ENCODE data around the gene SORCS2. TPM values are rescaled to one million over a fixed set of nuclear protein-coding genes. Genes with fewer than 3 reads are reported as not detected.

The SORCS2 gene
- total and polyA plus RNA-seq, 3 donors from 2014 or later, result 2.7 to 4.6 (median 2.9) TPM

- no peak overlapping the region for H3K4me3 ChIP-seq
- H3K36me3 ChIP-seq (ENCODE audit: low read depth, missing control alignments), result no peaks in the 10 kb centered on the region
- intact Hi-C loops (cut with DNase I; ENCODE audit: low total_unique reads), result no loop called here
- no peak for DNase-seq
- TF ChIP-seq CTCF (IDR thresholded peaks at IDR 0.05) (no peak), POLR2A (IDR thresholded peaks at IDR 0.05) (no peak)
- no peaks in the 10 kb centered on the region for H3K4me1 ChIP-seq
- 83 to 88% methylated on average over 8 of the region's 8 CpGs for WGBS, 2 donors
- H3K9me3 ChIP-seq, result no peaks in the 10 kb centered on the region
- no peaks in the 10 kb centered on the region for H3K27me3 ChIP-seq
- H3K27ac ChIP-seq, result no peak overlapping the region
Observed at GRCh38 chr4:7311205-7311604, 118.9 kb downstream of the SORCS2 start.

- Histone ChIP-seq H3K4me1 (no peaks in the 10 kb centered on the region), H3K27ac (no peak overlapping the region), H3K27me3 (no peaks in the 10 kb centered on the region), H3K36me3 (ENCODE audit: low read depth, missing control alignments) (no peaks in the 10 kb centered on the region), H3K9me3 (no peaks in the 10 kb centered on the region), H3K4me3 (no peak overlapping the region)
- intact Hi-C loops (cut with DNase I; ENCODE audit: low total_unique reads), result no loop called here
- TF ChIP-seq CTCF (IDR thresholded peaks at IDR 0.05) (no peak), POLR2A (IDR thresholded peaks at IDR 0.05) (no peak)
- DNase-seq, result no peak
- WGBS, 2 donors, result 95 to 97% methylated on average over 5 to 7 of the region's 7 CpGs
Observed at GRCh38 chr4:7312691-7313090, 120.4 kb downstream of the SORCS2 start.

DNA sequence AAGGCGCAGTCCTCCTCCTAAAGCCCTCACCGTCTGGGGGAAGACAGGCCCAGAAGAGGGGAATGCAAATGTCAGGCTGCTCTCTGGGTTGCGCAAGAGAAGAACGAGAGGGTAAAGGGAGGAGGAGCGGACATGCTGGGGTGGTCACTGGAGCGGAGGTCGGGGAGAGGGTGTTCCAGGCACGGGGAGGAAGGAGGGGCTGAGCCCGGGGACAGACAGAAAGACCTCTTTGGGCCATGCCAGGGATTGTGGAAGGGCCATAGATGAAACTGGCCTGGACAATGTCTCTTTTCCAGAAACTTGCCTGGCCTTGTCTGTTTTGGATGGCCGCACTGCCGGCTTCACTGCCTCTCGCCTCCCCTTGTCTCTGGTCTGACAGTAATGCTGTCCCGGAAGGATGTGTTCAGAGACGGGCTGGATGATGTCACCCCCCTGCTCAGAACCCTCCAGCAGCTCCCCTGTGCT is 121.0 kb downstream of the SORCS2 start:
- Histone ChIP-seq H3K36me3 (ENCODE audit: low read depth, missing control alignments) (no peaks in the 10 kb centered on the region), H3K9me3 (no peaks in the 10 kb centered on the region), H3K27me3 (no peaks in the 10 kb centered on the region), H3K4me3 (no peak overlapping the region), H3K4me1 (no peaks in the 10 kb centered on the region), H3K27ac (no peak overlapping the region)
- 73% methylated on average over 12 to 14 of the region's 14 CpGs for WGBS, 2 donors
- no peak for TF ChIP-seq POLR2A (IDR thresholded peaks at IDR 0.05)
- no peak for TF ChIP-seq CTCF (IDR thresholded peaks at IDR 0.05)
- DNase-seq, result peak; percentile 59
- intact Hi-C loops (cut with DNase I; ENCODE audit: low total_unique reads), result no loop called here

DNA sequence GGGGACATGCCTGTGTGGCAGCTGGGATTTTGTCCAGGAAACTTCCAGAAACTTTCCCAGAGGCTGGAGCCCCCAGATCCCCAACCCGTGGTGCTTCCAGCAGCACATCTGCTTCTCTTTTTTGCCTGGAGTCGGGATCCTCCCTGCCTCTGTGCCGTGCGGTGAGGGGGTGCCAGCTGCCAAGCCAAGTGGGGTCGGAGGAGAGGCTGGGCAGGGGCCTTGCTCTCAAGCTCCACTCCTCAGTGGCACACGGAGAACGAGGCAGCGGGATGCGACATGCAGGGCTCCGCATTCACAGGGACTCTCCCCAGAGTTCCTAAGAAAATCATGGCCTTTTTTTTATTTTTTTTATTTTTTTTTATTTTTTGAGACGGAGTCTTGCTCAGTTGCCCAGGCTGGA is 121.7 kb downstream of the SORCS2 start:
- H3K36me3 ChIP-seq (ENCODE audit: low read depth, missing control alignments), result no peaks in the 10 kb centered on the region

More for the DNA sequence above, 121.7 kb downstream of the SORCS2 start:
- TF ChIP-seq CTCF (IDR thresholded peaks at IDR 0.05), result no peak
- TF ChIP-seq POLR2A (IDR thresholded peaks at IDR 0.05), result no peak
- H3K27ac ChIP-seq, result no peak overlapping the region
- no peaks in the 10 kb centered on the region for H3K4me1 ChIP-seq
- 87 to 93% methylated on average over 9 to 11 of the region's 11 CpGs for WGBS, 2 donors
- intact Hi-C loops (cut with DNase I; ENCODE audit: low total_unique reads), result no loop called here
- no peaks in the 10 kb centered on the region for H3K9me3 ChIP-seq
- H3K4me3 ChIP-seq, result no peak overlapping the region
- no peaks in the 10 kb centered on the region for H3K27me3 ChIP-seq
- no peak for DNase-seq
